ENCODE results near the gene GPR153.

GPR153 gene

DNA sequence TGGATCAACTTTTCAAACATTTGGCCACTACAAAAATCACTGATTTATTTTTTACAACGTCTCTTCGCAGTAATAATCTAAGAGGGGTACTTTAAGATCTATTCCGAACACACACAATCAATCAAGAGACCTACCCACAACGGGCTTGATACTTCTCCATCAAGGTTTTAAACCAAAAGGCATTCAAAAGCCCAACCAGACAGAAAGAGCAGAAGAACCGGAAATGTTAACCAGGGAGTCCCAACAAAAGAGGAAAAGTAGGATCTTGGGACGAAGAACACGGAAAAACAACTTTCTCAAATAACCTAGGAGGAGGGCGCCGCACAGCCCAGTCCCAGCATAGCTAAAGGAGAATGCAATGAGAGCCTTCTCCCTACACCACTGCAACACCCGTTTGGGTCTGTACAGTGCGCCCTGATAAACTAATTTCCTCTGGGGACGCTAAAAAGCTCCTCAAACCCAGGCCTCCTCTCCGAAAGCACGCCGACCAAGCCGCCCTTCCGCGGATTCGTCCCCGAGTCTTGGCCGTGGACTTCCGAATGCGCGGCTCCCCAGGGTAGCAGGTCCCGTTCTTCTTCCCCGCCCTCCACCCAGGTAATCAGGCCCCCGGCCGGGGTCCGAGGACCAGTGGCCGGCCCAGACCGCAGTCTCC is 62.1 kb downstream of the GPR153 start:
- DNase-seq: peak; percentile 77

DNA sequence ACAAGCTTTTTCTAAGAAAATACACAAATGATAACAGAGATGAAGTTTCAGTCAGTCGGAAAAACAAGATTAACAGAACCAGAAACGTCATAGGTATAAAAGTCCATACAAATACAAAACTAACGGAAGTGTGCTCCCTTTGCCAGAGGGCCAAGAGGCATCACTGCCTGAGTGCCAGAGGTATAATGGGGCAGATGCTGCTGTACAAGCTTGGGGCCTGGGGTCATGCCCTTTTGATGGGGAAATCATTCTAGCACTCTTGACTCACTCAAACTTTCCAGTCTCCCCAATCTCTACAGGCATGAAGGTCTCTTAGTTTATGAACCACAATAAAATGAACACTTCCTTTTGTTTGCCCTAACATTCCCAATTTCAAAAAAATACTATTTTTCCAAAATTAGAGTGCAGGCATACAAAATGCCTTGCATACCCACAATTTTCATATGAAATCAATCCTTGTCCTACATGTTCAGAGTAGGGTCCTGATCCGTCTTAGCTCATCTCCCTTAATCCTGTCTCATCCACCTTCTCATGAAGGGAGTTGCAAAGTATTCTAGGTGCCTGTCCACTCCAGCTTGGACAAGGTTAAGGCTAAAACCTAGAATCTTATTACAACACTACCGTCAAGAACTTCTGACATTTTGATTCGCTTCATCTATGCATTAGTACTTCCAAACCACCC is 63.0 kb downstream of the GPR153 start:
- DNase-seq: no peak

All from activated effector memory CD4-positive, alpha-beta T cell treated with anti-CD3 and anti-CD28 coated beads, Interleukin-2, amount 50 U/mL, for 16 hours (primary cell).